Suprapubic skin (tissue), 4 donors: Measurements from ENCODE around the gene PLXNB2. TPM values are rescaled to one million over a fixed set of nuclear protein-coding genes. Genes with fewer than 3 reads are reported as not detected.

Experiments
- DNase-seq, 2 donors: peaks; one replicate each; pipeline ENCODE4 v3.0.0-alpha.2; 2019; ENCODE audit warnings: low spot score in 2 of 2
- H3K27ac ChIP-seq: fragments of 200-600 bp; sonication (generic); one replicate; pipeline ENCODE4 v1.5.1; 2019
- H3K27me3 ChIP-seq: fragments of 200-600 bp; sonication (generic); one replicate; pipeline ENCODE4 v1.5.1; 2019
- H3K36me3 ChIP-seq: fragments of 200-600 bp; sonication (generic); one replicate; pipeline ENCODE4 v1.5.1; 2019
- H3K4me1 ChIP-seq: fragments of 200-600 bp; sonication (generic); one replicate; pipeline ENCODE4 v1.5.1; 2019
- H3K4me3 ChIP-seq: fragments of 200-600 bp; sonication (generic); one replicate; pipeline ENCODE4 v1.5.1; 2019; ENCODE audit warnings: mild to moderate bottlenecking
- H3K9me3 ChIP-seq: fragments of 200-600 bp; sonication (generic); one replicate; pipeline ENCODE4 v1.5.1; 2019
- CTCF ChIP-seq, 2 donors: fragments of 200-600 bp in 1 of 2; fragments of 450-650 bp in 1 of 2; sonication (generic) in 1 of 2; IDR thresholded peaks; one replicate each; pipeline ENCODE4 v1.5.1; 2016 to 2019; ENCODE audit warnings: antibody characterized with exemption in 2 of 2, mild to moderate bottlenecking in 1 of 2, moderate library complexity in 1 of 2
- EP300 ChIP-seq: sonication (generic); formaldehyde crosslinking; IDR thresholded peaks from one replicate; pipeline ENCODE4 v1.6.1; 2017; ENCODE audit warnings: antibody characterized with exemption
- POLR2A ChIP-seq, 2 donors: fragments of 450-650 bp; IDR thresholded peaks; one replicate each; pipeline ENCODE4 v1.6.1; 2017; ENCODE audit warnings: antibody characterized with exemption in 2 of 2, mild to moderate bottlenecking in 2 of 2, moderate library complexity in 2 of 2
- POLR2AphosphoS5 ChIP-seq, 3 donors: sonication (generic); formaldehyde crosslinking; IDR thresholded peaks; one replicate each; pipeline ENCODE4 v1.6.1; 2017; ENCODE audit warnings: antibody characterized with exemption in 3 of 3
- WGBS: methylation state at CpG from one replicate; pipeline ENCODE4 v1.1.5; 2018; 5-methylcytosine and 5-hydroxymethylcytosine counted together
- total RNA-seq, 4 donors: library from RNA; depleted of rRNA; stranded (reverse); fragments of >200 nt; gene quantifications; one replicate each; pipeline ENCODE4 v1.1.0, GENCODE V29; 2016

The PLXNB2 gene
- total RNA-seq, 4 donors from 2014 or later = 117 to 231 (median 192) TPM

- Histone ChIP-seq H3K4me1 (peaks cover 64% of the 10 kb centered on the region), H3K9me3 (no peaks in the 10 kb centered on the region), H3K4me3 (peak overlapping the region; percentile 63), H3K36me3 (peaks cover 18% of the 10 kb centered on the region), H3K27ac (no peak overlapping the region), H3K27me3 (peaks cover 10% of the 10 kb centered on the region)
- DNase-seq = no peak
- TF ChIP-seq POLR2A (IDR thresholded peaks at IDR 0.05) = no peak
- no peak for TF ChIP-seq EP300
- TF ChIP-seq POLR2AphosphoS5 (IDR thresholded peaks at IDR 0.05) = no peak
- TF ChIP-seq CTCF (IDR thresholded peaks at IDR 0.05) = no peak
- WGBS = 0% methylated on average over 14 of the region's 45 CpGs
These were observed 35.9 kb downstream of the PLXNB2 start for GRCh38 chr22:50271519-50271970.

- WGBS = 3% methylated on average over 29 of the region's 53 CpGs
- Histone ChIP-seq H3K27ac (peak overlapping the region; percentile 29), H3K36me3 (peaks cover 11% of the 10 kb centered on the region), H3K27me3 (peaks cover 12% of the 10 kb centered on the region), H3K4me1 (peaks cover 64% of the 10 kb centered on the region), H3K9me3 (no peaks in the 10 kb centered on the region), H3K4me3 (peak overlapping the region; percentile 63)
- TF ChIP-seq EP300 = no peak
- DNase-seq = peak in 1 of 2 donors; percentile 89
These were observed 36.6 kb downstream of the PLXNB2 start for GRCh38 chr22:50270666-50271394.

GRCh38 chr22:50269970-50270665 is 37.3 kb downstream of the PLXNB2 start, which contains the start of gene MAPK11:
MAPK11 (minus strand) TSS chr22:50270380; CDS start chr22:50270292, 88 bp downstream.
- 0% methylated on average over 2 of the region's 92 CpGs for WGBS
- peaks cover 4% of the 10 kb centered on the region for H3K36me3 ChIP-seq
- peak within 1 kb of the TSS; percentile 63 for H3K4me3 ChIP-seq
- no peaks in the 10 kb centered on the region for H3K9me3 ChIP-seq
- DNase-seq = no peak
- peaks cover 12% of the 10 kb centered on the region for H3K27me3 ChIP-seq
- TF ChIP-seq EP300 (no peak), POLR2A (IDR thresholded peaks at IDR 0.05) (no peak), CTCF (IDR thresholded peaks at IDR 0.05) (no peak), POLR2AphosphoS5 (IDR thresholded peaks at IDR 0.05) (no peak)
- H3K27ac ChIP-seq = peak within 1 kb of the TSS; percentile 29
- peaks cover 63% of the 10 kb centered on the region for H3K4me1 ChIP-seq

GRCh38 chr22:50269573-50269969 is 37.9 kb downstream of the PLXNB2 start:
- TF ChIP-seq POLR2A (IDR thresholded peaks at IDR 0.05) (no peak), POLR2AphosphoS5 (IDR thresholded peaks at IDR 0.05) (no peak), EP300 (no peak), CTCF (IDR thresholded peaks at IDR 0.05) (no peak)
- Histone ChIP-seq H3K4me3 (peak overlapping the region; percentile 63), H3K9me3 (no peaks in the 10 kb centered on the region), H3K4me1 (peaks cover 59% of the 10 kb centered on the region), H3K36me3 (no peaks in the 10 kb centered on the region), H3K27ac (no peak overlapping the region), H3K27me3 (peaks cover 12% of the 10 kb centered on the region)
- no peak for DNase-seq
- 12% methylated on average over 9 of the region's 18 CpGs for WGBS

GRCh38 chr22:50268655-50269113 is 38.8 kb downstream of the PLXNB2 start:
- no peak overlapping the region for H3K4me3 ChIP-seq
- H3K27me3 ChIP-seq = peaks cover 12% of the 10 kb centered on the region
- DNase-seq = no peak
- no peak overlapping the region for H3K27ac ChIP-seq
- TF ChIP-seq CTCF (IDR thresholded peaks at IDR 0.05) (no peak), POLR2A (IDR thresholded peaks at IDR 0.05) (no peak), POLR2AphosphoS5 (IDR thresholded peaks at IDR 0.05) (no peak), EP300 (no peak)
- H3K4me1 ChIP-seq = peaks cover 55% of the 10 kb centered on the region
- H3K36me3 ChIP-seq = no peaks in the 10 kb centered on the region
- WGBS = no CpG with 5 or more reads among the region's 9 CpGs
- H3K9me3 ChIP-seq = no peaks in the 10 kb centered on the region
